ENCODE results near the gene FOXK1.

Gene FOXK1

DNA sequence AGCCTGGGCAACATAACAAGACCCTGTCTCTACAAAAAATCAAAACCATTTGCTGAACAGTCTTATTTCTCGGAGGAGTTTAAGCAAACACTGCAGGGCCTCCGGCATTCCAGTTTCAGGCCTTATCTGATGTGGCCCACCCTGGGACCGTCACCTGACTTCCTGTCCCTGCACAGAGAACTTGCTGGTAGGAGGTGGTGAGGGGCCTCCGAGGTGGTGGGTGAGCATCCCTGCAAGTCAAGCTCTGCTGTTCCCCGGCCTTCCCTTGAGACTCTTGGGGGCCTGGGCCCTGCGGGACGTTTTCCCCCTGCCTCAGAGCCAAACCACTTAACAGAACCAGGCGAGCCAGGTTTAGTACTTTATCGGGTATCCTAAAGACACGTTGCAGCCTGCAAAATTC, 48.9 kb downstream of the FOXK1 start:
- Histone ChIP-seq H3K4me2 (no peak overlapping the region), H2AFZ (ENCODE audit: low read depth) (no peak overlapping the region), H3K27me3 (ENCODE audit: insufficient read depth, low read depth) (no peaks in the 10 kb centered on the region), H3K27ac (no peak overlapping the region), H4K20me1 (ENCODE audit: insufficient read depth) (no peaks in the 10 kb centered on the region), H3K4me3 (IDR thresholded peaks at IDR 0.05; ENCODE audit: insufficient read depth, low read depth, low read length) (no peak overlapping the region), H3K79me2 (ENCODE audit: insufficient read depth, low read depth) (peaks cover 87% of the 10 kb centered on the region), H3K9ac (no peak overlapping the region), H3K4me1 (ENCODE audit: low read depth, poor library complexity, severe bottlenecking) (peaks cover 3% of the 10 kb centered on the region), H3K36me3 (ENCODE audit: insufficient read depth) (no peaks in the 10 kb centered on the region)
- TF ChIP-seq, protein P1, sequence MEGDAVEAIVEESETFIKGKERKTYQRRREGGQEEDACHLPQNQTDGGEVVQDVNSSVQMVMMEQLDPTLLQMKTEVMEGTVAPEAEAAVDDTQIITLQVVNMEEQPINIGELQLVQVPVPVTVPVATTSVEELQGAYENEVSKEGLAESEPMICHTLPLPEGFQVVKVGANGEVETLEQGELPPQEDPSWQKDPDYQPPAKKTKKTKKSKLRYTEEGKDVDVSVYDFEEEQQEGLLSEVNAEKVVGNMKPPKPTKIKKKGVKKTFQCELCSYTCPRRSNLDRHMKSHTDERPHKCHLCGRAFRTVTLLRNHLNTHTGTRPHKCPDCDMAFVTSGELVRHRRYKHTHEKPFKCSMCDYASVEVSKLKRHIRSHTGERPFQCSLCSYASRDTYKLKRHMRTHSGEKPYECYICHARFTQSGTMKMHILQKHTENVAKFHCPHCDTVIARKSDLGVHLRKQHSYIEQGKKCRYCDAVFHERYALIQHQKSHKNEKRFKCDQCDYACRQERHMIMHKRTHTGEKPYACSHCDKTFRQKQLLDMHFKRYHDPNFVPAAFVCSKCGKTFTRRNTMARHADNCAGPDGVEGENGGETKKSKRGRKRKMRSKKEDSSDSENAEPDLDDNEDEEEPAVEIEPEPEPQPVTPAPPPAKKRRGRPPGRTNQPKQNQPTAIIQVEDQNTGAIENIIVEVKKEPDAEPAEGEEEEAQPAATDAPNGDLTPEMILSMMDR (conservative IDR thresholded peaks at IDR 0.05; ENCODE audit: low read depth, low read length): no peak

DNA sequence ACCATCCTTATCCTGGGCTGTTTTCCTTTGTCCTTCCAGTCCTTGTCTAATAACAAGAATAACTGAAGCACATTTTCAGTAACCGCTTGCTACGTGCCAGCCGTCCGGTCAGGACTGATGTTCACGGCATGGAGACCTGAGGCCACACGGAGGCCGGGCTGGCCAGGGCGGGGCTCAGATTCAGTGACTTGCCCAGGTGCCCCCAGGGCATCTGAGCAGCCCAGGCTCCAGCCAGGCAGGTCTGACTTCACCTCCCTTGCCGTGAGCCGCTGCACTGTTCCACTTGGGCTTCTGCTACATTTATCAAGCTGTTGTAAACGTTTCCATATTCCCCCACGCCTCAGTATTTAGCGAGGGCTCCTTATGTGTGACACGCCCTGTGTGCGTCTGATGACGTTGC, 49.7 kb downstream of the FOXK1 start:
- peaks cover 85% of the 10 kb centered on the region for H3K79me2 ChIP-seq (ENCODE audit: insufficient read depth, low read depth)
- H3K4me1 ChIP-seq (ENCODE audit: low read depth, poor library complexity, severe bottlenecking): no peaks in the 10 kb centered on the region
- TF ChIP-seq, protein P1 (conservative IDR thresholded peaks at IDR 0.05; ENCODE audit: low read depth, low read length): no peak
- no peak overlapping the region for H3K27ac ChIP-seq
- no peaks in the 10 kb centered on the region for H4K20me1 ChIP-seq (ENCODE audit: insufficient read depth)
- H3K4me3 ChIP-seq (IDR thresholded peaks at IDR 0.05; ENCODE audit: insufficient read depth, low read depth, low read length): no peak overlapping the region
- H2AFZ ChIP-seq (ENCODE audit: low read depth): no peak overlapping the region
- H3K9ac ChIP-seq: no peak overlapping the region
- H3K27me3 ChIP-seq (ENCODE audit: insufficient read depth, low read depth): no peaks in the 10 kb centered on the region
- H3K36me3 ChIP-seq (ENCODE audit: insufficient read depth): no peaks in the 10 kb centered on the region
- no peak overlapping the region for H3K4me2 ChIP-seq

DNA sequence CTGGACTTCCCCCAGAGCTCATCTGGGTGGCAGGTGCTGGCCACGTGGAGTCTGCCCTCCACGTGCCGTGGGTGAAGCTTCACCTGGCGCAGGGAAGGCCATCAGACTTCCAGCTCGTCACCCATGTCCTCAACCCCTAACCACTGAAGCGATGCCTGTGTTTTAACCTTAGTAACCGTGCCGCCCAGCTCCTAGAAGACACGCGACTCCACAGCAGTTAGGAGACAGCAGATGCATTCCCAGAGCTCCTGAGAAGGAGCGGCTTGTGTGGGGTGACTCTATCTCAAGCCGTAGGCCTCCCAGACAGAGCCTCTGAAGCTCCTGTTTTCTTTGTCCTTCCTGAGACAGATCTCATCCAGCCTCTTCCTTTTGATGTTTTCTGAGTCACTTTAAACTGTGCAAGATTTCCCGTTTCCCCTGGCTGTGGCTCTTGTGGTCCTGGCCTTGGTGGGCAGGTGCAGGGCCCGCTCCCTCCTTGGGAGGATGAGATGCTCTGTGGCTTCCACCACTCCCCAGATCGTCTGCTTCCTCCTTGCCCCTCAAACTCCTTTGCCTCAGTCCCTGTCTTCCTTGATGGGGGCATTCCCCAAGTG, 51.9 kb downstream of the FOXK1 start:
- Histone ChIP-seq H3K27ac (no peak overlapping the region), H3K79me2 (ENCODE audit: insufficient read depth, low read depth) (peaks cover 84% of the 10 kb centered on the region), H3K9ac (no peak overlapping the region), H3K4me2 (no peak overlapping the region), H3K36me3 (ENCODE audit: insufficient read depth) (no peaks in the 10 kb centered on the region), H3K4me1 (ENCODE audit: low read depth, poor library complexity, severe bottlenecking) (peaks cover 13% of the 10 kb centered on the region), H4K20me1 (ENCODE audit: insufficient read depth) (no peaks in the 10 kb centered on the region; the same call in 1 of the 2 replicates), H3K27me3 (ENCODE audit: insufficient read depth, low read depth) (no peaks in the 10 kb centered on the region), H3K4me3 (IDR thresholded peaks at IDR 0.05; ENCODE audit: insufficient read depth, low read depth, low read length) (no peak overlapping the region), H2AFZ (ENCODE audit: low read depth) (no peak overlapping the region)
- TF ChIP-seq, protein P1 (conservative IDR thresholded peaks at IDR 0.05; ENCODE audit: low read depth, low read length): no peak

DNA sequence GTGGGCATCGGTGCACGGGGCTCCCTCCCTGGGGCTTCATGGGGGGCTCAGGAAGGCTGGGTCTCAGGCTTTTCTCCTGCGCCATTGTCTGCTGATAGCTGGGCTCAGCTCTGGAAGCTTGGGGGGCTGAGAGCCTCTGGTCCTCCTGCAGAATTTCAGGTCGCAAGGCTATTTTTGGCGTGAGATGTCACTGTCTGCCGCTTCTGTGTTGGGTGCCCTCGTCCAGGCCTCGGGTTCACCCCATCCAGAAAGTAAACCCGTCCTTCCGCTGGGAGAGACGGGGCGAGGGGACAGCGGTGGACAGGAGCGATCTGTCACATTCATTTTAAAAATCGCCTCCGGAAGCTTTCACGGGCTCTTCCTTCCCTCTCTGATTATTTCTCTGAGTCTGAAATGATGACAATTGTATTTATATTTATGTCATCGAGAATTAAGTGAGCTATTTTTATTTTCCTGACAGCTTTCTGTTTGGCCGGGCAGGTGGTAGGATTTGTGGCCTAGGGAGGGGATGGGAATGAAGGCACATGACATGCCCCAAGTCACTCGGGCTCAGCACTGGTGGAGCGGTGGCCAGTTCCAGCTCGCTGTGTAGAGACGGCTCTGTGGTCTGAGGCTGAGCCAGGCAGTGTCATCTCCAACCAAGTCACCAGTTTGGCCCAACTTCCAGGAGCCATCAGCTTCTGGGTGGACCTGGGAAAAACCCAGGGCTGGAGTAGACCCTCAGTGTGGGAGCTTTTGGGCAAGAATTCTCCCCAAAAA, 52.7 kb downstream of the FOXK1 start:
- H4K20me1 ChIP-seq (ENCODE audit: insufficient read depth): no peaks in the 10 kb centered on the region; the same call in 1 of the 2 replicates

More for the DNA sequence above, 52.7 kb downstream of the FOXK1 start:
- H3K27me3 ChIP-seq (ENCODE audit: insufficient read depth, low read depth): no peaks in the 10 kb centered on the region
- no peaks in the 10 kb centered on the region for H3K36me3 ChIP-seq (ENCODE audit: insufficient read depth)
- no peak overlapping the region for H3K27ac ChIP-seq
- H3K4me1 ChIP-seq (ENCODE audit: low read depth, poor library complexity, severe bottlenecking): peaks cover 21% of the 10 kb centered on the region
- no peak overlapping the region for H3K4me3 ChIP-seq (IDR thresholded peaks at IDR 0.05; ENCODE audit: insufficient read depth, low read depth, low read length)
- H3K79me2 ChIP-seq (ENCODE audit: insufficient read depth, low read depth): peaks cover 88% of the 10 kb centered on the region
- TF ChIP-seq, protein P1 (conservative IDR thresholded peaks at IDR 0.05; ENCODE audit: low read depth, low read length): no peak
- no peak overlapping the region for H3K4me2 ChIP-seq
- H2AFZ ChIP-seq (ENCODE audit: low read depth): no peak overlapping the region
- no peak overlapping the region for H3K9ac ChIP-seq
